OCI-LY1 (cell line): ENCODE measurements around the gene CAMTA1.

ENCODE experiments used
- H2AFZ ChIP-seq: fragments of 200-600 bp; sonication (generic), shearing (Covaris generic); 2 replicates; pipeline ENCODE4 v1.6.0; 2014; ENCODE audit warnings: antibody characterized with exemption, mild to moderate bottlenecking, low read length
- H3F3A ChIP-seq: fragments of 200-600 bp; sonication (generic), shearing (Covaris generic); 2 replicates; pipeline ENCODE4 v1.6.0; 2014; ENCODE audit warnings: mild to moderate bottlenecking, antibody characterized with exemption, low read length, moderate library complexity; ENCODE audit not compliant: insufficient read depth
- H3K27ac ChIP-seq: fragments of 200-600 bp; sonication (generic); 2 replicates; pipeline ENCODE4 v1.5.1; 2014; ENCODE audit warnings: low read length, mixed run types, mild to moderate bottlenecking, low read depth; ENCODE audit not compliant: poor library complexity, severe bottlenecking
- H3K27me3 ChIP-seq: fragments of 200-600 bp; sonication (generic); 2 replicates; pipeline ENCODE4 v1.6.0; 2014; ENCODE audit warnings: antibody characterized with exemption, mild to moderate bottlenecking, low read length, moderate library complexity; ENCODE audit not compliant: insufficient read depth
- H3K36me3 ChIP-seq: fragments of 200-600 bp; sonication (generic); 2 replicates; pipeline ENCODE4 v1.6.1; 2014; ENCODE audit warnings: mild to moderate bottlenecking, antibody characterized with exemption, low read length, moderate library complexity, mixed read lengths; ENCODE audit not compliant: insufficient read depth
- H3K4me1 ChIP-seq: fragments of 200-600 bp; sonication (generic); 2 replicates; pipeline ENCODE4 v1.5.1; 2014; ENCODE audit warnings: mild to moderate bottlenecking, low read length, moderate library complexity; ENCODE audit not compliant: insufficient read depth, severe bottlenecking
- H3K4me2 ChIP-seq: fragments of 200-600 bp; sonication (generic), shearing (Covaris generic); 2 replicates; pipeline ENCODE4 v1.6.1; 2014; ENCODE audit warnings: low read length
- H3K4me3 ChIP-seq: fragments of 200-600 bp; sonication (generic); 2 replicates; pipeline ENCODE4 v1.5.1; 2014; ENCODE audit warnings: low read length, low read depth, mild to moderate bottlenecking, mixed read lengths; ENCODE audit not compliant: poor library complexity, severe bottlenecking
- H3K79me2 ChIP-seq: fragments of 200-600 bp; shearing (Covaris generic); 2 replicates; pipeline ENCODE4 v1.6.1; 2016; ENCODE audit warnings: mixed run types, low read length, mixed read lengths; ENCODE audit not compliant: insufficient read depth
- H3K9ac ChIP-seq: fragments of 200-600 bp; sonication (generic), shearing (Covaris generic); 2 replicates; pipeline ENCODE4 v1.6.1; 2014; ENCODE audit warnings: mild to moderate bottlenecking, low read length, mixed read lengths
- H3K9me2 ChIP-seq: fragments of 200-600 bp; sonication (generic), shearing (Covaris generic); 2 replicates; pipeline ENCODE4 v1.6.1; 2014; ENCODE audit warnings: low read depth, mild to moderate bottlenecking, low read length, mixed read lengths
- H3K9me3 ChIP-seq: fragments of 200-600 bp; shearing (Covaris generic); 2 replicates; pipeline ENCODE4 v1.6.1; 2014; ENCODE audit warnings: low read length, mixed read lengths
- H4K20me1 ChIP-seq: fragments of 200-600 bp; sonication (generic), shearing (Covaris generic); 2 replicates; pipeline ENCODE4 v1.6.0; 2016; ENCODE audit warnings: mild to moderate bottlenecking, low read length; ENCODE audit not compliant: insufficient read depth
- CTCF ChIP-seq: fragments of 200-600 bp; sonication (generic), shearing (Covaris generic); IDR thresholded peaks from 2 replicates; pipeline ENCODE4 v1.5.1; 2017; ENCODE audit warnings: mild to moderate bottlenecking, antibody characterized with exemption, low read length, moderate library complexity, mixed read lengths
- EZH2 ChIP-seq: fragments of 200-600 bp; sonication (generic), shearing (Covaris generic); IDR thresholded peaks from 2 replicates; pipeline ENCODE4 v1.8.0; 2017; ENCODE audit warnings: borderline replicate concordance, mixed run types, mild to moderate bottlenecking, antibody characterized with exemption, low read length, moderate library complexity, mixed read lengths

The CAMTA1 gene

GRCh38 chr1:7721940-7722669, 936.9 kb downstream of the CAMTA1 start:
- Histone ChIP-seq H3K27ac (no peak overlapping the region), H2AFZ (no peak overlapping the region), H3F3A (no peaks in the 10 kb centered on the region), H3K27me3 (0 out of 2 replicates have a peak, but pooled peaks cover 4% of the 10 kb centered on the region), H3K79me2 (no peaks in the 10 kb centered on the region), H3K9me3 (no peaks in the 10 kb centered on the region), H3K9me2 (no peaks in the 10 kb centered on the region), H3K36me3 (no peaks in the 10 kb centered on the region), H4K20me1 (no peaks in the 10 kb centered on the region), H3K4me1 (no peaks in the 10 kb centered on the region), H3K4me3 (no peak overlapping the region), H3K4me2 (no peak overlapping the region), H3K9ac (no peak overlapping the region)
- TF ChIP-seq EZH2 (no peak), CTCF (no peak)

- 0 out of 2 replicates have a peak, but pooled peaks cover 4% of the 10 kb centered on the region for H3K27me3 ChIP-seq
- H3K4me3 ChIP-seq = no peak overlapping the region
Observed at GRCh38 chr1:7722670-7723012, 937.4 kb downstream of the CAMTA1 start.

GRCh38 chr1:7726623-7727022, 941.4 kb downstream of the CAMTA1 start:
- Histone ChIP-seq H3K27me3 (no peaks in the 10 kb centered on the region), H3K9me3 (no peaks in the 10 kb centered on the region), H4K20me1 (no peaks in the 10 kb centered on the region), H3K4me1 (no peaks in the 10 kb centered on the region), H3K4me3 (no peak overlapping the region), H3K79me2 (no peaks in the 10 kb centered on the region), H2AFZ (no peak overlapping the region), H3K27ac (no peak overlapping the region), H3K9me2 (no peaks in the 10 kb centered on the region), H3F3A (no peaks in the 10 kb centered on the region), H3K36me3 (no peaks in the 10 kb centered on the region), H3K9ac (no peak overlapping the region), H3K4me2 (no peak overlapping the region)
- TF ChIP-seq EZH2 (no peak), CTCF (no peak)

More at GRCh38 chr1:7722670-7723012, 937.4 kb downstream of the CAMTA1 start:
- Histone ChIP-seq H3K9me3 (no peaks in the 10 kb centered on the region), H2AFZ (no peak overlapping the region), H3K4me2 (no peak overlapping the region), H3F3A (no peaks in the 10 kb centered on the region), H3K79me2 (no peaks in the 10 kb centered on the region), H3K4me1 (no peaks in the 10 kb centered on the region), H3K36me3 (no peaks in the 10 kb centered on the region), H3K9ac (no peak overlapping the region), H4K20me1 (no peaks in the 10 kb centered on the region), H3K27ac (no peak overlapping the region), H3K9me2 (no peaks in the 10 kb centered on the region)
- TF ChIP-seq EZH2 (no peak), CTCF (no peak)
